HEK293T (cell line): ENCODE measurements around the gene ZNF493.

Source experiments
- BHLHE40 ChIP-seq: fragments of 450-650 bp; IDR thresholded peaks from 2 replicates; pipeline ENCODE4 v1.6.1; 2016; ENCODE audit warnings: mild to moderate bottlenecking, moderate library complexity, borderline replicate concordance
- ELF4 ChIP-seq: fragments of 450-650 bp; IDR thresholded peaks from 2 replicates; pipeline ENCODE4 v1.6.1; 2017; ENCODE audit warnings: antibody characterized with exemption
- FOXA1 ChIP-seq: fragments of 450-650 bp; IDR thresholded peaks from 2 replicates; pipeline ENCODE4 v1.6.1; 2016; ENCODE audit warnings: mild to moderate bottlenecking
- FOXM1 ChIP-seq: fragments of 450-650 bp; IDR thresholded peaks from 2 replicates; pipeline ENCODE4 v1.6.1; 2017; ENCODE audit warnings: mild to moderate bottlenecking, borderline replicate concordance
- NFRKB ChIP-seq: fragments of 450-650 bp; IDR thresholded peaks from 2 replicates; pipeline ENCODE4 v1.6.1; 2016; ENCODE audit warnings: mild to moderate bottlenecking, moderate library complexity
- SP1 ChIP-seq: fragments of 450-650 bp; IDR thresholded peaks from 2 replicates; pipeline ENCODE4 v1.6.1; 2017
- SUZ12 ChIP-seq: fragments of 450-650 bp; IDR thresholded peaks from 2 replicates; pipeline ENCODE4 v1.6.1; 2016; ENCODE audit warnings: mild to moderate bottlenecking
- TF ChIP-seq, protein P1 (sequence below): fragments of 450-650 bp; IDR thresholded peaks from 2 replicates; pipeline ENCODE4 v1.6.1; 2016

DNA sequence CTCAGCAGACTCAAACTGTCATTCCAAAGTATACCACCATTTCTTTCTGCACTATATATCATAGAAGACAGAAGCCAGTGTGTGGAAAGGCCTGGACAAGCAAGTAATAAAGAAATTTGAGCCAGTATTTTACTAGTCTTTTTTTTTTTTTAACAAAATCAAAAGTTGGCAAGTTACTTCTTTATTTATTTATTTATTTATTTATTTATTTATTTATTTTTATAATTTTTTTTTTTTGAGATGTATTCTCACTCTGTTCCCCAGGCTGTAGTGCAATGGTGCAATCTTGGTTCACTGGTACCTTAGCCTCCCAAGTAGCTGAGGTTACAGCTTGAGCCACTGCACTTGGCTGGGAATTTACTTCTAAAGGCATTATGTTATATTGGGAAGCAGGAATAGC is 25.3 kb downstream of the ZNF493 start:
- TF ChIP-seq SUZ12 = no peak
- TF ChIP-seq BHLHE40 = no peak
- no peak for TF ChIP-seq FOXM1
- TF ChIP-seq ELF4 = no peak
- no peak for TF ChIP-seq NFRKB
- TF ChIP-seq, protein P1, sequence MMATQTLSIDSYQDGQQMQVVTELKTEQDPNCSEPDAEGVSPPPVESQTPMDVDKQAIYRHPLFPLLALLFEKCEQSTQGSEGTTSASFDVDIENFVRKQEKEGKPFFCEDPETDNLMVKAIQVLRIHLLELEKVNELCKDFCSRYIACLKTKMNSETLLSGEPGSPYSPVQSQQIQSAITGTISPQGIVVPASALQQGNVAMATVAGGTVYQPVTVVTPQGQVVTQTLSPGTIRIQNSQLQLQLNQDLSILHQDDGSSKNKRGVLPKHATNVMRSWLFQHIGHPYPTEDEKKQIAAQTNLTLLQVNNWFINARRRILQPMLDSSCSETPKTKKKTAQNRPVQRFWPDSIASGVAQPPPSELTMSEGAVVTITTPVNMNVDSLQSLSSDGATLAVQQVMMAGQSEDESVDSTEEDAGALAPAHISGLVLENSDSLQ = no peak
- TF ChIP-seq FOXA1 = no peak
- TF ChIP-seq SP1 = no peak
